Measurements from ENCODE around the gene GPR137B. TPM values are rescaled to one million over a fixed set of nuclear protein-coding genes. Genes with fewer than 3 reads are reported as not detected.

Gene GPR137B
- total and polyA plus RNA-seq, 2 donors (not counting 1 experiment from before 2014, with no cell fraction given), result 12.9 to 13.6 TPM

DNA sequence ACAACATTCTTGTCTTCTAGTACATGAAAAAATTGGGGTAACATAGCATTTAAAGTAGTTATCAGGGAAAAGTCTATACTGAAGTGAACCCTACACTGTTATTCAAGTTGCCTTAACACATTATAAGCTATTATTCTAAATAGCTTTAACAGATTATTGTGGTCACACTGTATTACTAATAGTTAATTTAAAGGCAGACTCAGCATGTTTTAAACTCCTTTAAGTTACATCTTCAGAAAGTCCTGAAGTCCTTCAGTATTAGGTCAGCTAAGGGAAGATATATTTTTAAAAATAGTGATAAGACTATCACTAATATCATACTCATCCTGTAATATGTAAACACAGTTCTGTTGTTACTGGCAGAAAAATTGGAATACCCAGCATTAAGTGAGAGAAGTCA is 67.4 kb downstream of the GPR137B start:
- Histone ChIP-seq H3K9me3 (ENCODE audit: control insufficient read depth, insufficient read depth, low read depth, low read length) (no peaks in the 10 kb centered on the region), H3K27ac (ENCODE audit: insufficient read depth, low read length) (no peak overlapping the region), H3K79me2 (ENCODE audit: control insufficient read depth, insufficient read depth, low read length) (no peaks in the 10 kb centered on the region), H3K27me3 (ENCODE audit: control insufficient read depth, insufficient read depth, low read length) (no peaks in the 10 kb centered on the region), H3K36me3 (ENCODE audit: control insufficient read depth, insufficient read depth, low read length) (no peaks in the 10 kb centered on the region), H4K20me1 (ENCODE audit: control insufficient read depth, extremely low read depth, insufficient read depth, low read length) (no peaks in the 10 kb centered on the region), H3K9ac (ENCODE audit: insufficient read depth, low read length) (no peak overlapping the region), H3K4me3 (replicated peaks in 1 of 4; ENCODE audit: control extremely low read depth in 1 of 4, insufficient read depth in 1 of 4, low read depth in 3 of 4, low read length in 4 of 4) (no peak overlapping the region), H3K4me1 (ENCODE audit: control insufficient read depth, extremely low read depth, insufficient read depth, low read length) (no peaks in the 10 kb centered on the region), H3K4me2 (ENCODE audit: extremely low read depth, insufficient read depth, low read length) (no peak overlapping the region), H2AFZ (ENCODE audit: low read length) (no peak overlapping the region)
- DNase-seq (ENCODE audit: low read depth in 2 of 2), result no peak
- TF ChIP-seq, protein P1, sequence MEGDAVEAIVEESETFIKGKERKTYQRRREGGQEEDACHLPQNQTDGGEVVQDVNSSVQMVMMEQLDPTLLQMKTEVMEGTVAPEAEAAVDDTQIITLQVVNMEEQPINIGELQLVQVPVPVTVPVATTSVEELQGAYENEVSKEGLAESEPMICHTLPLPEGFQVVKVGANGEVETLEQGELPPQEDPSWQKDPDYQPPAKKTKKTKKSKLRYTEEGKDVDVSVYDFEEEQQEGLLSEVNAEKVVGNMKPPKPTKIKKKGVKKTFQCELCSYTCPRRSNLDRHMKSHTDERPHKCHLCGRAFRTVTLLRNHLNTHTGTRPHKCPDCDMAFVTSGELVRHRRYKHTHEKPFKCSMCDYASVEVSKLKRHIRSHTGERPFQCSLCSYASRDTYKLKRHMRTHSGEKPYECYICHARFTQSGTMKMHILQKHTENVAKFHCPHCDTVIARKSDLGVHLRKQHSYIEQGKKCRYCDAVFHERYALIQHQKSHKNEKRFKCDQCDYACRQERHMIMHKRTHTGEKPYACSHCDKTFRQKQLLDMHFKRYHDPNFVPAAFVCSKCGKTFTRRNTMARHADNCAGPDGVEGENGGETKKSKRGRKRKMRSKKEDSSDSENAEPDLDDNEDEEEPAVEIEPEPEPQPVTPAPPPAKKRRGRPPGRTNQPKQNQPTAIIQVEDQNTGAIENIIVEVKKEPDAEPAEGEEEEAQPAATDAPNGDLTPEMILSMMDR (conservative IDR thresholded peaks at IDR 0.05 in 1 of 2, IDR thresholded peaks at IDR 0.05 in 1 of 2; ENCODE audit: low read depth in 1 of 2, low read length in 2 of 2), result no peak

DNA sequence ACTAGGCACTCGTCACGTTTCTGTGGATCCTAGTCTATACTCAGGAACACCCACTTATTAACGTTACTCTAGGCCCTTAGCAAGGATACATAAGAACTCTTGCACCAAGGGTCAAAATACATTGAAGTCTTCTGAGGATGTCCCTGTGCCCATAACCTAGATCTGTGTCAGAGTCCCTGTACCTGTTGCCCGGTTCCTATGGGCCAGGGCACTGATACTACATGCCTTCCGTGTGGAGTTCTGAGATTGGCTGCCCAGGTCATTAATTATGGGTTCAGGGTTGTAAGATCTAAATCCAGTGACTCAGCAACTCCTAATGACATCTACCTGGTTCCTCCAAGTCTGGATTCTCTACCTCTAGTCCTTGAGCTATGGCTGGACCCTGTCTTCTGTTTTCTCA is 69.5 kb downstream of the GPR137B start:
- no peak for DNase-seq (ENCODE audit: low read depth in 2 of 2)
- TF ChIP-seq, protein P1 (conservative IDR thresholded peaks at IDR 0.05 in 1 of 2, IDR thresholded peaks at IDR 0.05 in 1 of 2; ENCODE audit: low read depth in 1 of 2, low read length in 2 of 2), result no peak
- TF ChIP-seq EZH2 (IDR thresholded peaks at IDR 0.05; ENCODE audit: low read length, missing control alignments), result no peak

DNA sequence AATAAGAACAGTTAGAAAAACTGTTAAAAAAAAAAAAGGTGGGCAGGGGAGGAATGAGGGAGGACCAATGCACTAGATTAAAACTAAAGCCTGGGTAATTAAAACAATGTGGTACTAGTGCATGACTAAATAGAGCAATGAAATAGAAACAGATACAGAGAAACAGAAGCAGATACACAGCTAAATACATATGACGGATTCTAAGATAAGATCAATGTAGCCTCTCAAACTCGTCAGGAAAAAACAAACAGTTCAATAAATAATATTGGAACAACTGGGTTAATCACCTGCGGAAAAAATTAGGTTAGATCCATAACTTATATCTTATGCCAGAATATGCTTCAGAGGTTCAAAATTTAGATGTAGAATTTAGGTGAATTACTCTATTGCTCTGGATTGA is 71.2 kb downstream of the GPR137B start:
- no peak overlapping the region for H3K9ac ChIP-seq (ENCODE audit: insufficient read depth, low read length)
- H3K4me3 ChIP-seq (replicated peaks in 1 of 4; ENCODE audit: control extremely low read depth in 1 of 4, insufficient read depth in 1 of 4, low read depth in 3 of 4, low read length in 4 of 4), result no peak overlapping the region
- TF ChIP-seq EZH2 (IDR thresholded peaks at IDR 0.05; ENCODE audit: low read length, missing control alignments), result no peak
- TF ChIP-seq, protein P1 (conservative IDR thresholded peaks at IDR 0.05 in 1 of 2, IDR thresholded peaks at IDR 0.05 in 1 of 2; ENCODE audit: low read depth in 1 of 2, low read length in 2 of 2), result no peak
- DNase-seq (ENCODE audit: low read depth in 2 of 2), result no peak
- no peaks in the 10 kb centered on the region for H3K79me2 ChIP-seq (ENCODE audit: control insufficient read depth, insufficient read depth, low read length)
- no peaks in the 10 kb centered on the region for H3K9me3 ChIP-seq (ENCODE audit: control insufficient read depth, insufficient read depth, low read depth, low read length)
- H3K27me3 ChIP-seq (ENCODE audit: control insufficient read depth, insufficient read depth, low read length), result no peaks in the 10 kb centered on the region
- H2AFZ ChIP-seq (ENCODE audit: low read length), result no peak overlapping the region
- no peak overlapping the region for H3K4me2 ChIP-seq (ENCODE audit: extremely low read depth, insufficient read depth, low read length)
- no peak overlapping the region for H3K27ac ChIP-seq (ENCODE audit: insufficient read depth, low read length)
- H4K20me1 ChIP-seq (ENCODE audit: control insufficient read depth, extremely low read depth, insufficient read depth, low read length), result no peaks in the 10 kb centered on the region
- H3K4me1 ChIP-seq (ENCODE audit: control insufficient read depth, extremely low read depth, insufficient read depth, low read length), result no peaks in the 10 kb centered on the region
- no peaks in the 10 kb centered on the region for H3K36me3 ChIP-seq (ENCODE audit: control insufficient read depth, insufficient read depth, low read length)

More for the DNA sequence above, 69.5 kb downstream of the GPR137B start:
- H3K79me2 ChIP-seq (ENCODE audit: control insufficient read depth, insufficient read depth, low read length), result no peaks in the 10 kb centered on the region
- no peak overlapping the region for H3K4me3 ChIP-seq (replicated peaks in 1 of 4; ENCODE audit: control extremely low read depth in 1 of 4, insufficient read depth in 1 of 4, low read depth in 3 of 4, low read length in 4 of 4)
- H3K27ac ChIP-seq (ENCODE audit: insufficient read depth, low read length), result no peak overlapping the region
- no peaks in the 10 kb centered on the region for H3K36me3 ChIP-seq (ENCODE audit: control insufficient read depth, insufficient read depth, low read length)
- no peaks in the 10 kb centered on the region for H3K4me1 ChIP-seq (ENCODE audit: control insufficient read depth, extremely low read depth, insufficient read depth, low read length)
- H4K20me1 ChIP-seq (ENCODE audit: control insufficient read depth, extremely low read depth, insufficient read depth, low read length), result no peaks in the 10 kb centered on the region
- no peak overlapping the region for H3K4me2 ChIP-seq (ENCODE audit: extremely low read depth, insufficient read depth, low read length)
- H3K9me3 ChIP-seq (ENCODE audit: control insufficient read depth, insufficient read depth, low read depth, low read length), result no peaks in the 10 kb centered on the region
- no peaks in the 10 kb centered on the region for H3K27me3 ChIP-seq (ENCODE audit: control insufficient read depth, insufficient read depth, low read length)
- no peak overlapping the region for H2AFZ ChIP-seq (ENCODE audit: low read length)
- no peak overlapping the region for H3K9ac ChIP-seq (ENCODE audit: insufficient read depth, low read length)

All from fibroblast of lung (primary cell).